ENCODE measurements around the gene GALNT13. TPM values are rescaled to one million over a fixed set of nuclear protein-coding genes. Genes with fewer than 3 reads are reported as not detected.

GALNT13 gene
- total and polyA plus RNA-seq, 12 donors, result 0.54 to 11.8 (median 3.1) TPM; not detected in 1

DNA sequence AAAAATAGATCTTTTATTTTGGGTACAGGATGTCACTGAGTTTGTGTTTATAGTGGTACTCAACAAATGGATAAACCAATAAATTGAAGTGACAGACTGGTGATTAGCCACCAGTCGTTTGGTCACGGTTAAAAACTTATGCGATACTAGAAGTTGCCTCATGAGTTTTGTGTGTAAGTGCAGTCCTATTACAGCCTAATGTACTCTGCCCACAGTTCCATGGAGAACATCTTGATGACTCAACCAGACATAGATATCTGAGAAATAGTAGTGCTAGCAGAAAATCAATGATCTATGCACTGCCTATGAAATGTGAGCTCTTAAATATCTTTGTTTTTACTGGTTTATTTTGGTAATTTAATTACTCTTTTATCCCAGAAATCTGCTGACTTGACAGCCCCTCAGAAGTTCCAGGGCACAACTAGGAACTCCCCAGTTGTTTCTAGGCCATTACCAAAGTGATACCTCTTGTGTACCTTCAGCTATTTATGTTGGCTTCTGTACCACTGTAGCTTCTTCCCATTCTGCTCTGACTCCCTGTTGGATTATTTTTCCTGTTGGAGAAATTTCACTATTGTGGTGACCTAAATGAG lies 617.6 kb downstream of the GALNT13 start:
- no peak for TF ChIP-seq POLR2A (IDR thresholded peaks at IDR 0.05)
- TF ChIP-seq, protein P1, sequence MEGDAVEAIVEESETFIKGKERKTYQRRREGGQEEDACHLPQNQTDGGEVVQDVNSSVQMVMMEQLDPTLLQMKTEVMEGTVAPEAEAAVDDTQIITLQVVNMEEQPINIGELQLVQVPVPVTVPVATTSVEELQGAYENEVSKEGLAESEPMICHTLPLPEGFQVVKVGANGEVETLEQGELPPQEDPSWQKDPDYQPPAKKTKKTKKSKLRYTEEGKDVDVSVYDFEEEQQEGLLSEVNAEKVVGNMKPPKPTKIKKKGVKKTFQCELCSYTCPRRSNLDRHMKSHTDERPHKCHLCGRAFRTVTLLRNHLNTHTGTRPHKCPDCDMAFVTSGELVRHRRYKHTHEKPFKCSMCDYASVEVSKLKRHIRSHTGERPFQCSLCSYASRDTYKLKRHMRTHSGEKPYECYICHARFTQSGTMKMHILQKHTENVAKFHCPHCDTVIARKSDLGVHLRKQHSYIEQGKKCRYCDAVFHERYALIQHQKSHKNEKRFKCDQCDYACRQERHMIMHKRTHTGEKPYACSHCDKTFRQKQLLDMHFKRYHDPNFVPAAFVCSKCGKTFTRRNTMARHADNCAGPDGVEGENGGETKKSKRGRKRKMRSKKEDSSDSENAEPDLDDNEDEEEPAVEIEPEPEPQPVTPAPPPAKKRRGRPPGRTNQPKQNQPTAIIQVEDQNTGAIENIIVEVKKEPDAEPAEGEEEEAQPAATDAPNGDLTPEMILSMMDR (IDR thresholded peaks at IDR 0.05), result no peak
- Histone ChIP-seq H3K27ac (no peak overlapping the region), H3K27me3 (no peaks in the 10 kb centered on the region), H3K4me1 (replicated peaks in 1 of 2) (no peaks in the 10 kb centered on the region), H3K9me3 (replicated peaks in 1 of 3) (no peaks in the 10 kb centered on the region), H3K36me3 (replicated peaks in 1 of 2) (no peaks in the 10 kb centered on the region), H3K4me3 (no peak overlapping the region)
- no peak for DNase-seq
- intact Hi-C loops (cut with DNase I), result no loop called here
- WGBS, 4 donors, result 83 to 92% (median 85%) methylated on average over 3 of the region's 3 CpGs

DNA sequence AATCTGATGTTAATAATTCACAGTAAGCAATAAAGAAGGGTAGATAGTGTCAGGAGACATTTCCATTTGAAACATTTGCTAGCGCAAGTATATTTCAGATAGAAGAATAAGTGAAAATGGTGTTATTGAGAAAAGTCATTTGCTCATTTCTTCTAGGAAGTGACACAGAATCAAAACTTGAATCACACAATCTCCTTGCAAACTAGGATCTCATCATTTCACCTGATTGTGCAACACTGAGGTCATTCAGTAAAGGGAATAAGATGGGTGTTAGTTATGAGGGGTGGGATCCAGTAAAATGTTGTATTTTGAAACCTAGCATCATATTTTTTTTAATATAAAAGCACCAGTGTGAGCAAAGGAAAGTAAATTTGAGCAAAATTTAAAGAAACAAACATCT lies 618.8 kb downstream of the GALNT13 start:
- no peaks in the 10 kb centered on the region for H3K4me1 ChIP-seq (replicated peaks in 1 of 2)
- intact Hi-C loops (cut with DNase I), result no loop called here
- H3K9me3 ChIP-seq (replicated peaks in 1 of 3), result no peaks in the 10 kb centered on the region
- no peak for DNase-seq
- 89 to 98% (median 91%) methylated on average over 1 of the region's 1 CpG for WGBS, 4 donors
- no peaks in the 10 kb centered on the region for H3K27me3 ChIP-seq
- no peak overlapping the region for H3K27ac ChIP-seq
- no peaks in the 10 kb centered on the region for H3K36me3 ChIP-seq (replicated peaks in 1 of 2)
- no peak for TF ChIP-seq POLR2A (IDR thresholded peaks at IDR 0.05)
- TF ChIP-seq, protein P1 (IDR thresholded peaks at IDR 0.05), result no peak
- no peak overlapping the region for H3K4me3 ChIP-seq

DNA sequence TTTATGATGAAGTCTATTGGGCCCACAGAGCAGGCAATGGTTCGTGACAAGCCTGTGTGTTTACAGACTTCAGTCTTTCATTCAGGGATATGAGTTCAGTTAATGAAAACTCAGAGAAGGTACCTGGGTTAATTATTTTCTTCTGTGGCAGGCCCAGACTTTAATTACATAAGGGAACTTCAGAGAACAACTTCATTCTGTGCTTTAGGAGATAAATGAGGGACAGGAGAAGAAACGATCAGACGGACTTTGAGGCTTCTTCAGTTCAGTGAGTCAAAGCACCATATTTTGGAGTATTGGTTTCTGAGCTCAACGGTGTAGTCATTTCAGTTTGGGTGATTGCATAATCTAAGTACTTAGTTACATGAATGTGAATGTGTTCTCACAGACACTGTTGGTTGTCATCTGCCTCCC lies 623.7 kb downstream of the GALNT13 start:
- DNase-seq, result no peak
- Histone ChIP-seq H3K4me1 (replicated peaks in 1 of 2) (no peaks in the 10 kb centered on the region), H3K27me3 (no peaks in the 10 kb centered on the region), H3K4me3 (no peak overlapping the region), H3K9me3 (replicated peaks in 1 of 3) (no peaks in the 10 kb centered on the region), H3K27ac (no peak overlapping the region), H3K36me3 (replicated peaks in 1 of 2) (no peaks in the 10 kb centered on the region)
- WGBS, 4 donors, result 67 to 87% (median 70%) methylated on average over 4 of the region's 4 CpGs
- no peak for TF ChIP-seq POLR2A (IDR thresholded peaks at IDR 0.05)
- TF ChIP-seq, protein P1 (IDR thresholded peaks at IDR 0.05), result no peak
- intact Hi-C loops (cut with DNase I), result no loop called here

DNA sequence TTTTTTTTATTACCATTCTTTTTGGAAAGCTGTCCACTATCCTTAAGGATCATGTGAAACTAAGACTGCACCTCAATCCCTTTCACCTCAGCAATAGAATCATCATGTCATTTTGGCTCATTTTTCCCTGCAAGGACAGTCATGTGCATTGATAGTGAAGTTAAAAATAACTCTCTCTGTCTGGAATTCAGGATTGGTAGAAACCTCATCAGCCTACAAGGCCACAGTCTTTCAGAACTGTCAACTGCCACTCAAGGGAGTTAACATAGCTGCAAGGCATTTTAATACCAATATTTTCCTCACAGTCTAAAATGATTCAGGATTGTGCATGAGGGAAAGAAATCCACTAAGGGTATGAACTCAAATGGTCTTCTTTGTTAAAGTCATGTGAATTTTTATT lies 625.3 kb downstream of the GALNT13 start:
- Histone ChIP-seq H3K4me1 (replicated peaks in 1 of 2) (no peaks in the 10 kb centered on the region), H3K36me3 (replicated peaks in 1 of 2) (no peaks in the 10 kb centered on the region), H3K9me3 (replicated peaks in 1 of 3) (no peaks in the 10 kb centered on the region), H3K27me3 (no peaks in the 10 kb centered on the region), H3K27ac (no peak overlapping the region), H3K4me3 (no peak overlapping the region)
- DNase-seq, result no peak
- TF ChIP-seq, protein P1 (IDR thresholded peaks at IDR 0.05), result no peak
- TF ChIP-seq POLR2A (IDR thresholded peaks at IDR 0.05), result no peak
- intact Hi-C loops (cut with DNase I), result no loop called here

Measured in adrenal gland (tissue), 12 donors.